Sciatic nerve (tissue), 2 donors: ENCODE measurements around the gene TSC2. TPM values are rescaled to one million over a fixed set of nuclear protein-coding genes. Genes with fewer than 3 reads are reported as not detected.

Experiments used
- ATAC-seq: fragments of 200-7000 bp; cut with Tn5 transposase; one replicate; pipeline ENCODE4 v1.9.1; 2020; ENCODE audit warnings: mild to moderate bottlenecking, moderate library complexity
- DNase-seq: peaks from one replicate; pipeline ENCODE4 v3.0.0-alpha.2; 2020; ENCODE audit warnings: low spot score
- intact Hi-C: fragments of 100-400 bp; cut with DNase I; formaldehyde crosslinking; loops from one replicate; pipeline ENCODE4 v1.14.2; 2022
- total RNA-seq: library from RNA; stranded (reverse); fragmentation: NEBNext Ultra II Directional; extraction: Animal tissue kit (Norgen Biotek cat#: 25700); gene quantifications from one replicate; pipeline ENCODE4 v1.2.1, GENCODE V29; 2021
- donor health status: DM: no; HTN: no; CAD: no.
- donor health status: DM: no; HTN: no; CAD: no.

The TSC2 gene
- 156 TPM for total RNA-seq

- intact Hi-C loops = no loop called here
- ATAC-seq (peak; percentile 97), DNase-seq (peak; percentile 98)
Observed at GRCh38 chr16:2047330-2048115, at the start of gene TSC2, which contains the start of gene NTHL1. Gene TSC2, plus strand, starts transcription at chr16:2047985. Its CDS starts 631 bp downstream, at chr16:2048616. Gene NTHL1, minus strand, starts transcription at chr16:2047834. Its CDS starts 11 bp downstream, at chr16:2047823.

GRCh38 chr16:1998360-1998835 is 49.4 kb upstream of the TSC2 start:
- no peak for ATAC-seq
- intact Hi-C loops = no loop called here
- DNase-seq = no peak

GRCh38 chr16:1998852-1999801 is 48.7 kb upstream of the TSC2 start:
- ATAC-seq (no peak), DNase-seq (no peak)
- intact Hi-C loops = no loop called here

GRCh38 chr16:1999866-2000514 is 47.8 kb upstream of the TSC2 start:
- intact Hi-C loops = no loop called here
- no peak for DNase-seq
- no peak for ATAC-seq

GRCh38 chr16:2001035-2001434 is 46.8 kb upstream of the TSC2 start:
- DNase-seq (no peak), ATAC-seq (no peak)
- intact Hi-C loops = no loop called here

- DNase-seq (no peak), ATAC-seq (no peak)
- intact Hi-C loops = no loop called here
Observed at GRCh38 chr16:2001456-2002355, 46.1 kb upstream of the TSC2 start.

GRCh38 chr16:2002406-2003230 is 45.2 kb upstream of the TSC2 start:
- intact Hi-C loops = no loop called here
- no peak for DNase-seq
- ATAC-seq = no peak

GRCh38 chr16:2003231-2003826 is 44.5 kb upstream of the TSC2 start:
- DNase-seq = no peak
- ATAC-seq = no peak
- intact Hi-C loops = no loop called here

- intact Hi-C loops = no loop called here
- ATAC-seq (peak; percentile 76), DNase-seq (peak; percentile 88)
Observed at GRCh38 chr16:2003827-2004641, 43.8 kb upstream of the TSC2 start.

- intact Hi-C loops = loop anchor here (5.0 kb wide), 1 partner anchor 252 kb away; no protein-coding TSS in a partner anchor
- ATAC-seq = peak; percentile 3
Observed at GRCh38 chr16:2004795-2005517, 42.8 kb upstream of the TSC2 start.

GRCh38 chr16:2005646-2006045 is 42.1 kb upstream of the TSC2 start:
- ATAC-seq (no peak), DNase-seq (peak; percentile 72)
- intact Hi-C loops = loop anchor here (5.0 kb wide), 1 partner anchor 252 kb away; no protein-coding TSS in a partner anchor

More at GRCh38 chr16:2004795-2005517, 42.8 kb upstream of the TSC2 start:
- DNase-seq = no peak

GRCh38 chr16:2006317-2006716 is 41.5 kb upstream of the TSC2 start:
- ATAC-seq = no peak
- intact Hi-C loops = loop anchor here (5.0 kb wide), 1 partner anchor 251 kb away; no protein-coding TSS in a partner anchor

GRCh38 chr16:2007081-2007836 is 40.5 kb upstream of the TSC2 start:
- ATAC-seq = no peak
- no peak for DNase-seq
- intact Hi-C loops = loop anchor here (5.0 kb wide), 1 partner anchor 250 kb away; no protein-coding TSS in a partner anchor

More at GRCh38 chr16:2006317-2006716, 41.5 kb upstream of the TSC2 start:
- no peak for DNase-seq

- ATAC-seq (peak; percentile 3), DNase-seq (no peak)
- intact Hi-C loops = loop anchor here (5.0 kb wide), 1 partner anchor 249 kb away; no protein-coding TSS in a partner anchor
Observed at GRCh38 chr16:2008009-2008526, 39.7 kb upstream of the TSC2 start.
